HG03571 (cell line): ENCODE measurements around the gene OPRL1.
"Not testable (repeated sequence)": the region's sequence is repeated elsewhere in the genome, so short reads cannot be mapped to it uniquely, and the experiment has no call there.

ENCODE experiments used
- ATAC-seq: cut with Tn5 transposase; IDR thresholded peaks from one replicate; pipeline ENCODE4 v1.9.1; 2021; ENCODE audit not compliant: unreplicated experiment

Gene OPRL1

DNA sequence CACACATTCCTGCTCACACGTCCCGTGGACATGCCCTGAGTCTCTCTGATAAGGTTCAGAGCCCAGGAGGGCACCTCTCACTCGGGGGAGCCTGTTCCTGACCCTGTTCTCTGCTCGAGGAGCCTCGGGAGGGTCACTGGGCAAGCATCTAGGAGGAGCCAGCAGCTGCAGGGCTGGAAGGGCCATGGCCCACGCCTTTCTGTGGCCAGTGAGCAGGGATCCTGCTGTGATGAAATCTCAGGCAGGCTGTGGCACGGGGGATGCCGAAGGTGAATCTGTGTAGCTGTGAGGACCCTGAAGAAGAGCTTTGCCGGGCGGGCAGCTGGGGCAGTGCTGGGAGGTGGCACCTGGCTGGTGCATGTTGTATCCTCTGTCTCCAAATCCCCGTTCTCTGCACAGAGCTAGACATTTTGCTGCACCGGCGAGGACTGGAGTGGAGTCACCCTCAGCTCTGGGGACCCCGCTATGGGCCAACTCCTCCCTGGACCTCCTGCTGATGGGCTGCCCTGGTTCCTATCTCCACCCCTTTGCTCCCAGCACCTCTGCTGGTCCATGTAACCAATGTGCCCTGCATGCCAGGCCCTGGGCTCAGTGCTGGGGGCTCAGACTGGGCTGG lies 34.6 kb downstream of the OPRL1 start:
- no peak for ATAC-seq

DNA sequence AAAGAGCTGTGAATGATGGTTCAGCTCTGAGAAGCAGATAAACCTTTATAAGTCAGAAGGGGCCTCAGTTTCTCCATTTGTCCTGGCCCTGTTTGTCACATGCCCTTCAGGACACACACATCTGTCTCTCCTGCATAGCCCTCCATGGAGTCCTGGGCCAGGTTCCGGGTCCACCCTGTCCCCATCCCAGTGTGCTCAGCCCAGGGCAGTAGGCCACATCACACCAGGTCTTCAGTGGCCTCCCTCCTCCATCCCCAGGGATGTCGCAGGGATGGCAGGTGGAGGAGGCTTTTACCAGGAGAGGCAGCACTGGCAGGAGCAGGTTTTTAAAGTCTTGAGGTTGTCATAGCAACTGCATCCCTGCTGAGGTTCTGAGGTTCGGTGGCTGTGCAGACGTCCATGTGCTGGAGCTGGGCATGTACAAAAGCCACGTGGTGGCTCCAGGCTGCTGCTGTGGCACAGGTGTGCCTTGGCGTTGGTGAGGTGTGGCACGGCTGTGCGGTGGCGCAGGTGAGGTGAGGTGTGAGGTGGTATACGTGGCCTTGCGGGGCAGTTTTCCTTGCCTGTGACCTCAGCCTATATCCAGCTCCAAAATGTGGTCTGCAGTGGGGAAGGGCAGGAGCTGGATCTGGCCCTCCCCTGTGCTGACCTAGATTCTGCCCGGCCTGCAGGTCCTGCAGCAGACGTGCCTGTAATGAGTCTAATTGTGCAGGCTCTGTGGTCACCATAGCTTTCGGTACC lies 35.5 kb downstream of the OPRL1 start:
- no peak for ATAC-seq

DNA sequence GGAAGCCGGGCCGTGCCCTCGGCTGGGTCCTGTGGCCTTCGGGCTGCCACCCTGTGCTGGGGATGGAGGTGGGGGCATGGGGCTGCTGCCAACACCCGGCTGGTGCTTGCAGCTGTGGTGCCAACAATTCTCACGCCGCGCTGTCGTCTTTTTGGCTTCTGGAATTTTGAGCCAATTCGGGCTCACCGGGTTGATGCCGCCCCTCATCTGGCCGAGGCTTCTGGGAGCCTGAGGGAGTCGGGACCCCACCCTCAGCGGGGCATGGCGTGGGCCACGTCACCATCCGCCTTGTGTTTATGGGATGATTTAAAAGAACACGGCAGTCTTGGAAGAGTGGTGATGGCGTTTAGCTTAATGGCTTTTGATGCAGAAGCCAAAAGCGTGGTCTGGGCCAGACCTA lies 36.1 kb downstream of the OPRL1 start:
- no peak for ATAC-seq

DNA sequence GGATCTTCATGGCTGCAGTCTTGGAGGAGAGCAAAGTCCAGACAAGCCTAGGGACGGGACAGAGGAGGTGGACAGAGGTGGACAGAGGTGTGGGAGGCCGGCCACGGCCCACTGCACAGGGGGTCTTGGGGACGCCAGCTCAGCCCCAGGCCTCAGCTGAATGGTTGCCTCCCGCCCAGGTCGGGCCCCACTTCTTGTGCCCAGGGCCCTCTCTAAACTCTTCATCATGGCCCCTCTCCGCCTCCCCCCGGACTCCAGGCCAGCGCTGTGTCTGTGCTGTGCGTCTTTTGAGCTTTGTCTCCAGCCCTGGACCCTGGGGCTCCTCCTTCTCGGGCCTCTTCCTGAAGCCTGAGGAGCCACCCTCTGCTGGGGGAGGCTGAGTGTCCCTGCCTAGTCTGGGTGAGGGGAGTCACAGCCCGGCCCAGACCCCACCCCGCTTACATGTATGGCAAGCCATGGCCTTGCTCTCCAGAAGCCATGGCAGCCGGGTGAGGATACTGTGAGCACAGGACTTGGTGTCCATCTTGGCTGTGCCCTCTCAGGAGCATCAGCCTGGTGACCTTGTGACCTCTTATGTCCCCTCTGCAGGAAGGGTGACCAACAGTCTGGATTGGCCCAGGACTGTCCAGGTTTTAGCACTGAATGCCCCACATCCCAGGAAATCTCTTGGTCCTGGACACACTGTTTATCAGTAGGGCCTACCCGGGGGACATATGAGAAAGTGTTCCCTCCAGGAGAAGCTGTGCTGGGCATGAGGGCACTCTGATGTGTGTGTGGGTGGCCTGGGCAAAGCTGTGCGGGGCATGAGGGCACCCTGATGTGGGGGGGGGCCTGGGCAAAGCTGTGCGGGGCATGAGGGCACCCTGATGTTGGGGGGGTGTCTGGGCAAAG lies 36.9 kb downstream of the OPRL1 start:
- no peak for ATAC-seq

- not testable (repeated sequence) for ATAC-seq
Observed at GRCh38 chr20:64117432-64117777, 37.5 kb downstream of the OPRL1 start.

DNA sequence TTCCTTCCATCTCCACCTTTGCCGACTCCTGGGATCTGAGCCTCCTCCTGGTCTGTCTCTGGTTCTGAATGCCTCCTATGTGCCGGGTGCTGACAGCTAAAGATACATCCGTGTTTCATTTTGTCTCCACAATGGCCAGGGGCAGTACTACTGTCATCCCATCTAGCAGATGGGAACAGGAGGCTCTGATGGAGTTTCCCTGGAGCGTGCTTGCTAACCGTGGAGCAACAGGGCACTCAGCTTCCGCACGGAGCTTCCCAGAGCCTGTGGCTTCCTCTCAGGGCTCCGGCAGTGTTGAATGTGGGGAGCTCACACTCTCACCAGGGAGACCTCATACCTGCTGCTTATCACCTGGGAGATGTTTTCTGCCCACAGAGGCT lies 39.4 kb downstream of the OPRL1 start:
- no peak for ATAC-seq

DNA sequence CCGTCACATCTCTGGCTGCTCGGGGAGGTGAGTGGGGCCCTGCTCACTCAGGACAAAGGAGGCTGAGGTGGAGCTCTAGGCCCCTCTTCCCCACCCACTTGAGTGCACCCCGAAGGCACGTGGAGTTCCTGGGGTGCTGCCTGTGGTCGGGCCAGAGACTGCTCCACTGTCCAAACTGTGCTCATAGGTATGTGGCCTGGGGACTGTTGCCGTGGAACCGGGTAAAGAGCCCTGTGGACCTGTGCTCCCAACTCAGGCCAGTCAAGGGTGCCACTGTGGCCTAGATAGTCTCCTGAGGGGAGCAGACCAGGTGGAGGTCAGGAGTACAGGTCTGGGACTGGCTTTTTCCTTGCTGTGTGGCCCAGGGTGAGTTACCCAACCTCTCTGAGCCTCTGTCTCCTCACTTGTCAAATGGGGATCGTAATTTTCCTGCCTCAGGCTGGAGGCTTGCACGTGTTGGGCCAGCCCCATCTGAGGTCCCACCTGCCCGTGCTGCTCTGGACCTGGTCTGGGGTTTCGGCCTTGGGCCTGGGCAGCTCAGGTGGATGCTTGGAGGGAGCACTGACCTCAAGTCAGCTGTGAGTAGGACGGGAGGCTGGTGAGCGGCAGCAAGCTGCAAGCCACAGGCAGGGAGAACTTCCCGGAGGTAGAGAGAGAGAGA lies 39.9 kb downstream of the OPRL1 start:
- no peak for ATAC-seq

GRCh38 chr20:64121586-64121985 lies 41.7 kb downstream of the OPRL1 start:
- no peak for ATAC-seq

- ATAC-seq, result not testable (repeated sequence)
Observed at GRCh38 chr20:64122927-64123326, 43.0 kb downstream of the OPRL1 start.

- not testable (repeated sequence) for ATAC-seq
Observed at GRCh38 chr20:64123517-64123916, 43.6 kb downstream of the OPRL1 start.

- ATAC-seq, result no peak
Observed at GRCh38 chr20:64129146-64129782, 49.4 kb downstream of the OPRL1 start.

DNA sequence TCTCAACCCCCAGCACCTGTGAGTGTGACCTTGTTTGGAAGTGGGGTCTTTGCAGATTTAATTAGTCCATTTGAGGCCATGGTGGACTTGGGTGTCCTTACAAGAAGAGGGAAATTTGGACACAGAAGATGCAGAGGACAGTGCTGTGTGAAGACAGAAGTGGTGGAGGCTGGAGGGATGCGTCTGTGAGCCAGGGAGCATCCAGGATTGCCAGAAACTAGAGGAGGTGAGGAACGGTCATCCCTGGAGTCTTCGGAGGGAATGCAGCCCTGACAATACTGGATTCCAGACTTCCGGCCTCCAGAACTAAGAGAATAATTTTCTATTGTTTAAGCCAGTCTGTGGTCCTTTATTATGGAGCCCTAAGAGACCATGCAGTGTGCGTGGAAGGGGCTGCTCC lies 50.4 kb downstream of the OPRL1 start:
- ATAC-seq, result no peak

- no peak for ATAC-seq
Observed at GRCh38 chr20:64130876-64131275, 51.0 kb downstream of the OPRL1 start.

DNA sequence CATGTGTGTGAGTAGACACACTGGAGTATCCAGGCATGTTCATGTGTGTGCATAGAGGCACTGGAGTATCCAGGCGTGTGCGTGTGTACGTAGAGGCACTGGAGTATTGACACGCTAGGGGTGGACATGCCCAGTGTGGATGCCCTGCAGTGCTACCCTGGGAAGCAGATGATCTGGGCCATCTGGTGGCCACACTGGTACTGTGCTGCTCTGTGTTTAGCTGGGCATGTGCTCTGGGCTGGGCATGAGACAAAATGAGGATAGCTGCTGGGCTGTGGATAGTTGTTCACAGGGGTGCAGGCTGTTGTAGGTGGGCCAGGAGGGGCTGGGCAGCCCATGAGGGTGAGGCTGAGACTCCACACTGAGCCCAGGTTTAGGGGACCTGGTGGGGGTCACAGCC lies 51.5 kb downstream of the OPRL1 start:
- ATAC-seq, result no peak

- no peak for ATAC-seq
Observed at GRCh38 chr20:64133951-64134407, 54.1 kb downstream of the OPRL1 start.

DNA sequence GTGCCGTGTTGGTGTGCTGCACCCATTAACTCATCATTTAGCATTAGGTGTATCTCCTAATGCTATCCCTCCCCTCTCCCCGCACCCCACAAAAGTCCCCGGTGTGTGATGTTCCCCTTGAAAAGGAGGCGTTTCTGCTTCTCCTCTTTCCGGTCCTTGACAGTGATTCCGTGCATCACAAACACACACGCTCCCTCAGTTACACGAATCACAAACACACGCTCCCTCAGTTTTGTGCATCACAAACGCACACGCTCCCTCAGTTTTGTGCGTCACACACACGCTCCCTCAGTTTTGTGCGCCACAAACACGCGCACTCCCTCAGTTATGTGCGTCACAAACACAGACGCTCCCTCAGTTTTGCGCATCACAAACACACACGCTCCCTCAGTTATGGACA lies 54.9 kb downstream of the OPRL1 start:
- not testable (repeated sequence) for ATAC-seq

DNA sequence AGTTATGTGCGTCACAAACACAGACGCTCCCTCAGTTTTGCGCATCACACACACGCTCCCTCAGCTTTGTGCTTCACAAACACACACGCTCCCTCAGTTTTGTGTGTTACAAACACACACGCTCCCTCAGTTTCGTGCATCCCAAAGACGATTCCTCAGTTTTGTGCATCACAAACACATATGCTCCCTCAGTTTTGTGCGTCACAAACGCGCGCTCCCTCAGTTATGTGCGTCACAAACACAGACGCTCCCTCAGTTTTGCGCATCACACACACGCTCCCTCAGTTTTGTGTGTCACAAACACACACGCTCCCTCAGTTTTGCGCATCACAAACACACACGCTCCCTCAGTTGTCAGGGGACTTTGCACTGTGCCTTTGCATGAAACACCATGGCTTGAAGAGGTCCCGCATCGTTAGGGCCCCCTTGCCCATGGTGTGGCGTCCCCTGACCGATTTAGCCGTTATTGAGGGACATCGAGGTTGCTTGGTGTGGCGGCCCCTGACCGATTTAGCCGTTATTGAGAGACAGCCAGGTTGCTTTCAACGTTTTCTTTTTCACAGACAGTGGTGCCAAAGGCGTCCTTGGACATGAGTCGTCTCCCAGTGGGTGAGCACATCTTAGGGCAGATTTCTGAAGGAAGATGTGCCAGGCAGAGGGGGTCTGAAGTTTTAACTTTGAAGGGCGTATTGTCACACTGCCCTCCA lies 56.3 kb downstream of the OPRL1 start:
- no peak for ATAC-seq

GRCh38 chr20:64137598-64138031 lies 57.7 kb downstream of the OPRL1 start:
- ATAC-seq, result no peak

DNA sequence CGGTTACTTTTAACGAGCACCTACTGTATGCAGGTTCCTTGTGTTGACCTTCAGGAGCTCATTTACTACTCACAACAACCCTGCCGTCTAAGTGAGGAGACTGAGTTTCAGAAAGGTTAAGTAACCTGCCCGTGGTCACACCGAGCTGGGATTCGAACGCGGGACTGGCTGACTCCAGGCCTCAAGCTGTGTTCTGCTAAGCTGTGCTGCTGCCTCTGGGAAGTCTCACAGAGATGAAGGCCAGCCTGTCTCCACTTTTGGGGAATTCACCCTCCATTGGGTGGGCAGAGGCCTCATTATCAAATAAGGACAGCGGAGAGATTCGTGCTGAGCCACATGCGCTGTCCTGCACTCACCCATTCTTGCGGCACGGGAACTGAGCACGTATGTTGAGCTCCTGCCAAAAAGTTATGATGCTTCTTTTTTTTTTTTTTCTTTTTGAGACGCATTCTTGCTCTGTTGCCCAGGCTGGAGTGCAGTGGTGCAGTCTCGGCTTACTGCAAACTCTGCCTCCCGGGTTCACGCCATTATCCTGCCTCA lies 58.5 kb downstream of the OPRL1 start:
- ATAC-seq, result no peak
